GM23338 (cell line): ENCODE data around the gene CDC16.

ENCODE experiments used
- CREB1 ChIP-seq: fragments of 250-450 bp; sonication (Bioruptor Pico); IDR thresholded peaks from 2 replicates; pipeline ENCODE4 v1.5.0; 2020; ENCODE audit warnings: low read depth, mild to moderate bottlenecking, moderate library complexity
- CTCF ChIP-seq, 2 experiments: fragments of 200-600 bp in 1 of 2; sonication (generic) in 1 of 2; conservative IDR thresholded peaks; 2 replicates each; pipeline versions ENCODE4 v1.5.1 to v1.6.1; 2016 to 2017; ENCODE audit warnings: antibody characterized with exemption in 2 of 2, low read depth in 2 of 2, mild to moderate bottlenecking in 2 of 2, moderate library complexity in 1 of 2
- JUNB ChIP-seq: IDR thresholded peaks from one replicate; pipeline ENCODE4 v1.6.1; 2016; ENCODE audit warnings: antibody characterized with exemption; ENCODE audit not compliant: unreplicated experiment
- NANOG ChIP-seq: IDR thresholded peaks from 2 replicates; pipeline ENCODE4 v1.6.1; 2016; ENCODE audit warnings: antibody characterized with exemption, borderline replicate concordance
- POLR2AphosphoS5 ChIP-seq: IDR thresholded peaks from 2 replicates; pipeline ENCODE4 v1.6.1; 2016; ENCODE audit warnings: antibody characterized with exemption, low read depth
- REST ChIP-seq: IDR thresholded peaks from one replicate; pipeline ENCODE4 v1.6.1; 2018; ENCODE audit warnings: antibody characterized with exemption; ENCODE audit not compliant: unreplicated experiment

- TF ChIP-seq CREB1 (CRISPR knock-in tag): no peak
- TF ChIP-seq CTCF (conservative IDR thresholded peaks at IDR 0.05; ENCODE audit: low read depth in 2 of 2): no peak
- no peak for TF ChIP-seq POLR2AphosphoS5
- TF ChIP-seq REST: no peak
- no peak for TF ChIP-seq NANOG
- no peak for TF ChIP-seq JUNB
These were observed 2.9 kb downstream of the CDC16 start for GRCh38 chr13:114237415-114238112.
